ENCODE measurements around the gene EEF1G.

The EEF1G gene

DNA sequence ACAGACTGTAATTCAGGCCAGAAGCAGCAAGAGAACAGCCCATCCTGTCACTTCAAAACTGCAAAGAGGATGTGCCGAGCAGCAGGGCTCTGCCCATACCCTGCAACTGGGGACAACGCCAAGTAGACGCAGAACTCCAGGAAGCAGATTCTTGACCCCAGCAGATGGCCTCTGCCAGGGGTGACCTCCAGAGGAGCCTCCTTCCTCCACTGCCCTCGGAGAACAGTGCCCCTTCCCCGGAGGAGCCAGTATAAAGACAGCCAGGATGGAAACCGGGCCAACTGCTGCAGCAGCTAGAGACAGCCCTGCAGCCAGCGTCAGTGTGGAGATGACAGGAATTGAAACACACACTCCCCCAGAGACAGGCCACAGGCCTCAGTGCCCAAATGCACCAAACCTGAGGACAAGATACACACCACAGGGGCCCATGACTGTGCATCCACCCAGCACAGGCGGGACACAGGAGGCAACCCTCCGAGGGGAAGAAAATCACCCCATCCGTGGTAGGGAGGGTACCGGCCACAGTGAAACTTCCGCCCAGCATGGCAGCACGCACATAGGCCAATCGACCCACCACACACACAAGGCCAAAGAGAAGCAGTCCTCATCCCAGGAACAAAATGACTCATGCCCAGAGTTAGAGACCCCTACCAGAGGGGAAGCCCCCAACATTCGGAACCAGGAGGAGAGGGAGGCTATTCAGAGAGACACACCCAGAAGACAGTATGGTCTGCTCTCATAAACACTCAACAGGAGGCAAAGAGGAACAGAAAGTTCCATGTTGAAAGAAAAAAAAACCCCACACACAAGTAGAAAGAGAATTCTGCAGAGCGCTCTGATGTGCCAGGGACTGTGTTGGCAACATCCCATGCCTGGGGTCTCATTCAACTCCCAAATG lies 32.6 kb downstream of the EEF1G start:
- DNase-seq (ENCODE audit: low read depth, low spot score), result no peak

DNA sequence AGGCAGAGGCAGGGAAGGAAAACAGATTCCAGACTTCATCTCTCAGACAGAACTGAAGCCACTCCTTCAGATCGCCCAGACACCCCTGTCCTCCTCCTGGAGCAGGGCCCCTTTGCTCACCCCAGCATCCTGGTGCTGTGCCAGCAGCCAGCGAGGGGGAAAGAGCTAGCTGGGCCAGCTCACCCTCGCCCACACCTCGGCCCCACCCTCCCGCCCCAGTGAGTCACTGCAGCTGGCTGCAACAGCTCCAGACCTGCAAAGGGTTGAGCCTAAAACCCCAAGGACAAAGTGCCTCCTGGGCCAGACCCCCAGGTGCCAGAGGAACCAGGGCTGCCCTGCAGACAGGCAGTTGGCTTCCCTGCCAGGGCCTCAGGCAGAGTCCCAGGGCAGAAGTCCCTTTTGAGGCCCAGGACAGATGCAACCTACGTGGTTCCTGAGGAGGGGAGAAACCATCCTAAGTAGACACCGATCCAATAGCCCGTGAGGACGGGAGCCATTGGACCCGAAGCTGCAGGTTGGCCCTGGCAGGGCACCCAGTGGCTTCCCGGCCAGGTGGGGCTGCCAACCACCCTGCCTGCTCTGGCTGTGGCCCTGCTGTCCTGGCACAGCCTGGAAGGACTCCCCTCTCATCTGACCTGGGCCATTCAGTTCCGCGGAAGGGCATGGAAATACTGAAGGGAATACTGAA lies 34.3 kb downstream of the EEF1G start:
- DNase-seq (ENCODE audit: low read depth, low spot score), result no peak

DNA sequence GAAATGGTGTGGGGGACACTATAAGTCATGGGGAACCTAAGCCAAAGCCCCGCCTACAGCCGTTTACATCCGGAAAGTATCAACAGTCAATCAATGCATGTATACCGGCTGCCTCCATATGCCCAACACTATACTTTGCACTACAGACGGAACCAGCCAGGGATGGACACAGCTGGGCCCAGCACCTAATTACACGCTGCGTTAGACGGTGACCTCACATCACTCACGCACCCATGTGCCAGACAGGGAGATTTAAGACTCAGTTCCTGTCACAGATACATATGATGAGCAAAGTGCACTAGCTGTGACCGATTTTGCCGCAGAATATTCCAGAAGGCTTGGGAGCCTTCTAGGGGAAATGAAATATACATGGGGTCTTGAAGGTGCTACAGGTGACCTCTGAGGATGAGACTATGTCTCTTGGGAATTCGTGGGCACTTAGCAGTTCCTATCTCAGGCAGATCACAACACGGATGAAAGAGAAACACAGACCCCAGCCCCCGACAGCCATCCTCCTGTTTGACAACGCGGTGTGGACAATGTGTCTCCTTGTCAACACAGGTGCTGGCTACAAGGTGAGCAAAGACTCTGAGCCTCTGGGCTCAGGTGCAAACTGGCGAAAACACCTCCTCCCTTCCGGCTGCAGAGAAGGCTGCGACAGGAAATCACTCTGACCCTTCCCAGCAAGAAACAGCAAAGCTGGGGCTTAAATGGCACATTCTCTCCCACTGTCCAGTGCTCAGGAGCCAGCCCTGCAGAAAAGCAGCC lies 35.0 kb downstream of the EEF1G start:
- DNase-seq (ENCODE audit: low read depth, low spot score), result no peak

DNA sequence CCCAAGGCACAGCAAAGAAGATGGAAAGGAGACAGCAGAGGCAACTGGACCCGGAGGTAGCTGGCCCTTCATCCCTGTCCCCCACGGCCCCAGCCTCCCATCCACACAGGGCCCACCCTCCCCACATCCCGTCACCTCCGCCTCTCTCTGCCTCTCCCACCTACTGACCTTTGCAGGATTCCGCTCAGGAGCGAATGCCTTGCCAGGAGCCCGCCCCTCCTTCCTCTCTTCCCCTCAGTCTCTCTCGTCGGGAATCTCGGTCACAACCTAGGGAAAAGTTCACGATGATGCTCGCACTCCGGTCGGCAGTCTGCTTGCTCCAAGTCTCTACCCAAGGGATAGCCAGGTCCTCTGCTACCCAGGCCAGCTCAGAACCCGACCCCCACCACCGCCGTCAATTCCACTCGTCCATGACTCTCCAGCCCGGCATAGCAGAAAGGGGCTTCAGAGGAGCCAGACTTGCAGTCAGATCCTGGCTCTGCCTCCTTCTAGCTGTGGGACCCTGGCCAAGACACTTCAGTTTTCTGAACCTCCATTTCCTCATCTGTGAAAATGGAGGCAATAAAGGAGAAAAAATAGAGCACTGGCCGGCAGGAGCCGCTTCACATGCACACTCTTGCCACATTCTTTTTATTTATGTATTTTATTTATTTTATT lies 37.3 kb downstream of the EEF1G start:
- no peak for DNase-seq (ENCODE audit: low read depth, low spot score)

DNA sequence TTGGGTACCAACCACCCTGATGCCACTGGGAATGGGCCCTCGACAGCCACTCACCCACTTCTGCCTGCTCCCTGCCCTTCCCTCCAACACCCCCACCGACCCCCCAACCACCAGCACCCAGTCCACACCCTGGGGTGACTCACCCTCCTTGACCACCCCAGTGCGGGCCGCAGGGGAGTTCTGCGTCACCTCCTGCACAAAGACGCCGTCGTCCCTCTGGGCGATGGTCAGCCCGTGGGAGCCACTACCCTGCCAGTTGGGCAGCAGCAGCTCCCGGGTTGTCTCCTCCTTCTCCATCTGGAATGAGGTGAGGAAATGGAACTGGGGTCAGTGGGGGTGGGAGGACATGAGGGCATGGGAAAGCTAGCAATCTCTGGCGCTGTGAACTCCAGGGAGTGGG lies 37.9 kb downstream of the EEF1G start:
- DNase-seq (ENCODE audit: low read depth, low spot score), result no peak

DNA sequence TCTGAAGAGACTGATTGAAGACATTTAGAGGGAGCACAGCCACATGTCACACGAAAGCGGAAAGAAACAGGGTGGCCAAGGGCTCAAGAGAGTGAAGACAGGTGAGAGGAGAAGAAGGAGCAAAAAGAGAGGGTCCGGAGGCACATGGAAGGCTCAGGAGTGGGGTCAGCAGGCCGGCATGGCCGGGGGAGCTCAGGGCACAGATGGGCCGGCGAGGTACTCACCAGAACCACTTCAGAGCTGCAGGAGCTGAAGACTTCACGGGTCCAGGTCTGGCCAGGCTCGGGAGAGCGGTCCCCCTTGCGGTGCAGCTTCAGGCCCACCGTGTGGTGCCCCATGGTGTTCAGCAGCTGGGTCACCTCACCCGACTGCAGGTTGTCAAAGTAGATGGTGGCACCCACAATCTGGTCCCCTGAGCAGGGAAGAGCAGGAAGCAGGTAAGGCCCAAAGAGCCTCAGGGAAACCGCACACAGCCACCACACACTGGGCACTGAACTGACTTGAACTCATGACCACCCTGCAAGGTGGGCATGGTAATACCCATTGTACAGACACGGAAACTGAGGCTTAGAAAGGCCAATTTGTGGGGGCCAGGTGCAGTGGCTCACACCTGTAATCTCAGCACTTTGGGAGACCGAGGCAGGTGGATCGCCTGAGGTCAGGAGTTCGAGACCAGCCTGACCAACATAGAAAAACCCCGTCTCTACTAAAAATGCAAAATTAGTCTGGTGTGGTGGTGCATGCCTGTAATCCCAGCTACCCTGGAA lies 38.7 kb downstream of the EEF1G start:
- no peak for DNase-seq (ENCODE audit: low read depth, low spot score)

DNA sequence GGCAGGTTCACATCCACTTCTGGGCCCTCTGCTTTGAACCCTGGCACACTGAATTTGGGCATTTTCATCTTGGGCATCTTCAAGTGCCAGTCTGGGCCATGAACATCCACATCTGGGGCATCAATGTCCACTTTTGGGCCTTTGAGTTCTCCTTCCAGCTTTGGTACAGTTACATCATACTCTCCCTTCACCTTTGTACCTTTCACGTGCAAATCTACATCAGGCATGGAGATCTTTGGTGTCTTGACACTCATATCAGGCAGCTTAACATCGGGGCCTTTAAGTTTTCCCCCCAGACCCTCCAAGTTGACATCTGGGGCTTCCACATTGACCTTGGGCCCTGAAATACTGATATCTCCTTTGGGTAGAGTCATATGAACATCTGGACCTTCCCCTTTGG lies 41.6 kb downstream of the EEF1G start:
- DNase-seq (ENCODE audit: low read depth, low spot score), result no peak

DNA sequence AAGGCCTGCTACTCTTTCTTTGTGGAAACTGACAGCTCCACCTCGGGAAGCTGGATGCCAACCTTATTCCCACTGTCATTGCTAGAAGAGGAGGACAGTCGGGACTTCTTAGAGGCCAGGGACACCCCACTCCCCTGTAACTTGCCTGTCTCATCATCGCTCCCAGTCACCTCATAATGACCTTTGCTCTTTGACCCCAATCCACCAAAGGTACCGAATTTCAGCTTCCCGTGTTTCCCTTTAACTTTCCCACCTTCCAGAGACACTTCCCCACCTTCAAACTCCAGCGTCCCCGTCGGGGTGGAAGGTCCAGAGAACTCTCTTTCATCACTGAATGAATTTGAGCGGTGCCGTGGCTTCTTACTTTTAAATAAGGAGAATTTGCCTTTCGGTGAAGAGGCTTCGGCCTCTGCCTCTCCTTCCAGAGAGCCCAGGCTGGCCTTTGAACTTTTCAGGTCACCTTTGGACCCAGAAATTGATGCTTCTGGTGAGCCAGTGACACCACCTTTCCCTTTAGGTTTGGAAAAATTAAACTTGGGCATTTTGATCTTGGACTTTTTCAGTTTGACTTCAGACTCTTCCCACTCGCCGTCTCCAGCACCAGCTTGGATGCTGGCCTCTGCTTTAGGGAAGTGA lies 56.8 kb downstream of the EEF1G start:
- DNase-seq (ENCODE audit: low read depth, low spot score), result no peak

DNA sequence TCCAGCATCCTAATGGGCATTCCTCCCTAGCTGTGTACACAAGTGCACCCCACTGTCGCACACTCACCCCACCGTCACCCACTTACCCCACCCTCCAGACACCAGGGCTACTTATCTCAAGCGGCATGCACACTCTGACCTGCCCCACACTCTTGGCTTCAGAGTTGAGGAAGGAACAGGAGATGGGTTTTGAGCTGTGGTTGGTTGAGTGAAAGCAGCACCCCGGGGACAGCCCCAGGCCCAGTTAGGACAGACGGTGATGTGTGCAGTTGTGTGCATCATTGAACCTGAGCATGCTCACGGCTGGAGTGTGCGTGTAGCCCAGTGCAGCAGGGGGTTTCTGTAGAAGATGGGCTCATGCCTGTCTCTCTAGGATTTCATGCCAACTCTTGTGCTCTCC lies 59.5 kb downstream of the EEF1G start:
- DNase-seq (ENCODE audit: low read depth, low spot score), result no peak

DNA sequence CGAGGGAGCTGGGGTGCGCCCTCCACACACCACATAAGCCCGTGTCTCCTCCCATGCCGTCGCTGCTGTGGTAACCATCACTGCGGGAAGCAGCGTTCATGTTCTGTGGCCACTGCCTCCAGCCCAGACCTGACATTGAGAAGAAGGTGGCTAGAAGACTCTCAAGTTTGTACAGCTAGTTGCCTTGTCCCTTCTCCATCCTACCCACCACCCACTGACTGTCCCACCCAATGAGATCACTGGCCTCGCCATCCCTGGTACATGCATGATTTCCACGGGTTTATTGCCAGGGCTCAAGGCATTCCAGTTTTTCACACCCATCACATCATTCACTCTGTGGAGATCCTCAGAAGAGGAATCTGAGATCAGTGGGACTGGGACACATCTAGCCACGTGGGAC lies 60.1 kb downstream of the EEF1G start:
- no peak for DNase-seq (ENCODE audit: low read depth, low spot score)

DNA sequence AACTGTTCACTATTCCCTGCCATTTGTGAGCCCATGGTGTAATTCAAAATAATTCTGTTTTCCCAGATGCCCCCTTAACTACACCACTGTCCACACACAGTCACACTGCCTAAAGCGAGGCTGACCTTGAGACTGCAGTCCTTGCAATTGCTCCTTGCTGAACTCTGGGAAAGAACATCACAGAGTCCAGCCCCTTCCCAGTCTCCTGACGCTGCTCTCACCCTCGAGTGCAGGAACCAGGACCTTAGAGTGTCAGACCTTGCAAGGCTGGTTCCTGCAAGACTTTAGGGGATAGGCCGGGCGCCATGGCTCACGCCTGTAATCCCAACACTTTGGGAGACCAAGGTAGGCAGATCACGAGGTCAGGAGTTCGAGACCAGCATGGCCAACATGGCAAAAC lies 60.7 kb downstream of the EEF1G start:
- no peak for DNase-seq (ENCODE audit: low read depth, low spot score)
